ENCODE results near the gene BCL7A.

The BCL7A gene

GRCh38 chr12:122013136-122013535 lies 8.5 kb upstream of the BCL7A start:
- no peak for TF ChIP-seq CTCF (IDR thresholded peaks at IDR 0.05; ENCODE audit: low read depth, low read length, missing control alignments)
- no peak overlapping the region for H3K4me3 ChIP-seq (ENCODE audit: low read depth, low read length)
- DNase-seq (ENCODE audit: low read depth), result no peak

GRCh38 chr12:122013791-122014590 lies 7.7 kb upstream of the BCL7A start:
- TF ChIP-seq CTCF (IDR thresholded peaks at IDR 0.05; ENCODE audit: low read depth, low read length, missing control alignments), result no peak
- H3K4me3 ChIP-seq (ENCODE audit: low read depth, low read length), result no peak overlapping the region
- no peak for DNase-seq (ENCODE audit: low read depth)

GRCh38 chr12:122014781-122015180 lies 6.9 kb upstream of the BCL7A start:
- H3K4me3 ChIP-seq (ENCODE audit: low read depth, low read length), result no peak overlapping the region
- TF ChIP-seq CTCF (IDR thresholded peaks at IDR 0.05; ENCODE audit: low read depth, low read length, missing control alignments), result no peak

GRCh38 chr12:122018457-122018856 lies 3.2 kb upstream of the BCL7A start:
- TF ChIP-seq CTCF (IDR thresholded peaks at IDR 0.05; ENCODE audit: low read depth, low read length, missing control alignments), result no peak
- no peak overlapping the region for H3K4me3 ChIP-seq (ENCODE audit: low read depth, low read length)
- no peak for DNase-seq (ENCODE audit: low read depth)

More at GRCh38 chr12:122014781-122015180, 6.9 kb upstream of the BCL7A start:
- no peak for DNase-seq (ENCODE audit: low read depth)

GRCh38 chr12:122018937-122019336 lies 2.7 kb upstream of the BCL7A start:
- DNase-seq (ENCODE audit: low read depth), result no peak
- H3K4me3 ChIP-seq (ENCODE audit: low read depth, low read length), result no peak overlapping the region
- TF ChIP-seq CTCF (IDR thresholded peaks at IDR 0.05; ENCODE audit: low read depth, low read length, missing control alignments), result no peak

GRCh38 chr12:122020795-122021192 lies 890 bp upstream of the BCL7A start:
- H3K4me3 ChIP-seq (ENCODE audit: low read depth, low read length), result peak overlapping the region; percentile 72
- no peak for DNase-seq (ENCODE audit: low read depth)
- no peak for TF ChIP-seq CTCF (IDR thresholded peaks at IDR 0.05; ENCODE audit: low read depth, low read length, missing control alignments)
